IMR-90 (cell line): ENCODE measurements around the gene ZBP1. TPM values are rescaled to one million over a fixed set of nuclear protein-coding genes. Genes with fewer than 3 reads are reported as not detected.

Source experiments
- ATAC-seq: fragments of 200-7000 bp; cut with Tn5 transposase; 2 replicates; pipeline ENCODE4 v1.9.1; 2020; ENCODE audit warnings: low read depth, mild to moderate bottlenecking, moderate library complexity
- BruUV-seq: library from RNA; stranded (reverse); fragments of 400-500 nt; replicated peaks from 2 replicates; lab custom pipeline; 2021; lab: Mats Ljungman, UMichigan
- CTCF ChIA-PET: fragments of 300-600 bp; formaldehyde crosslinking; extraction: SDS; loops from one replicate; lab custom pipeline; 2021; ENCODE audit warnings: antibody characterized with exemption; lab: Yijun Ruan, JAX
- POLR2A ChIA-PET: fragments of 300-600 bp; sonication (Branson Sonifier 250); formaldehyde crosslinking; loops from one replicate; lab custom pipeline; 2022; ENCODE audit warnings: antibody characterized with exemption; ENCODE audit not compliant: unreplicated experiment; lab: Charles Lee
- DNase-seq: peaks from one replicate; pipeline ENCODE4 v3.0.0; 2013
- H2AFZ ChIP-seq: replicated peaks from 2 replicates; pipeline ENCODE3; 2013; ENCODE audit warnings: low read length, mild to moderate bottlenecking; ENCODE audit not compliant: poor library complexity
- H2AK5ac ChIP-seq: 2 replicates; pipeline ENCODE4 v1.6.1; 2013; ENCODE audit warnings: low read depth, low read length, inconsistent platforms
- H2AK9ac ChIP-seq: replicated peaks from 2 replicates; pipeline ENCODE3; 2013; ENCODE audit warnings: mild to moderate bottlenecking, low read depth, low read length, moderate library complexity; ENCODE audit not compliant: poor library complexity
- H2BK120ac ChIP-seq: 2 replicates; pipeline ENCODE4 v1.6.1; 2013; ENCODE audit warnings: low read depth, low read length, inconsistent platforms
- H2BK15ac ChIP-seq: 3 replicates; pipeline ENCODE4 v1.6.1; 2013; ENCODE audit warnings: low read depth, low read length, inconsistent platforms
- H2BK20ac ChIP-seq: 2 replicates; pipeline ENCODE4 v1.6.1; 2013; ENCODE audit warnings: low read depth, mild to moderate bottlenecking, inconsistent platforms, low read length, moderate library complexity
- H2BK5ac ChIP-seq: 2 replicates; pipeline ENCODE4 v1.6.1; 2013; ENCODE audit warnings: mild to moderate bottlenecking, low read depth, low read length, inconsistent platforms; ENCODE audit not compliant: poor library complexity, severe bottlenecking
- H3K14ac ChIP-seq: replicated peaks from 2 replicates; pipeline ENCODE4 v1.6.1; 2013; ENCODE audit warnings: low read depth, low read length, inconsistent platforms
- H3K18ac ChIP-seq: 2 replicates; pipeline ENCODE4 v1.6.1; 2013; ENCODE audit warnings: low read depth, low read length, control low read depth
- H3K23ac ChIP-seq: 2 replicates; pipeline ENCODE4 v1.6.1; 2013; ENCODE audit warnings: low read depth, low read length, inconsistent platforms
- H3K27ac ChIP-seq: 2 replicates; pipeline ENCODE4 v1.5.1; 2013; ENCODE audit warnings: mild to moderate bottlenecking, control low read depth, low read length; ENCODE audit not compliant: insufficient read depth
- H3K27me3 ChIP-seq: 2 replicates; pipeline ENCODE4 v1.6.1; 2013; ENCODE audit warnings: low read length; ENCODE audit not compliant: control insufficient read depth, insufficient read depth
- H3K36me3 ChIP-seq: 2 replicates; pipeline ENCODE4 v1.6.1; 2013; ENCODE audit warnings: low read length, mixed read lengths; ENCODE audit not compliant: control insufficient read depth, insufficient read depth
- H3K4ac ChIP-seq: 2 replicates; pipeline ENCODE4 v1.6.1; 2013; ENCODE audit warnings: low read depth, low read length, inconsistent platforms
- H3K4me1 ChIP-seq: 2 replicates; pipeline ENCODE4 v1.6.1; 2013; ENCODE audit warnings: low read length, mixed read lengths; ENCODE audit not compliant: control insufficient read depth, insufficient read depth
- H3K4me2 ChIP-seq: 2 replicates; pipeline ENCODE4 v1.6.1; 2013; ENCODE audit warnings: low read depth, mild to moderate bottlenecking, control low read depth, low read length, moderate library complexity
- H3K4me3 ChIP-seq: 2 replicates; pipeline ENCODE4 v1.5.1; 2013; ENCODE audit warnings: low read depth, mild to moderate bottlenecking, control low read depth, low read length, moderate library complexity; ENCODE audit not compliant: insufficient read depth
- H3K56ac ChIP-seq: 2 replicates; pipeline ENCODE4 v1.6.1; 2013; ENCODE audit warnings: low read length, inconsistent platforms; ENCODE audit not compliant: insufficient read depth; ENCODE audit errors: extremely low read depth
- H3K79me1 ChIP-seq, 2 experiments: 2 replicates each; pipeline ENCODE4 v1.6.1; 2013; ENCODE audit warnings: low read length in 2 of 2, inconsistent platforms in 1 of 2, low read depth in 1 of 2
- H3K9ac ChIP-seq: 2 replicates; pipeline ENCODE4 v1.6.1; 2013; ENCODE audit warnings: low read depth, low read length, control low read depth
- H3K9me1 ChIP-seq: 2 replicates; pipeline ENCODE4 v1.6.1; 2013; ENCODE audit warnings: low read length, inconsistent platforms; ENCODE audit not compliant: insufficient read depth
- H3K9me3 ChIP-seq: 2 replicates; pipeline ENCODE4 v1.6.1; 2013; ENCODE audit warnings: low read length; ENCODE audit not compliant: control insufficient read depth, insufficient read depth
- H4K20me1 ChIP-seq: 2 replicates; pipeline ENCODE4 v1.6.1; 2013; ENCODE audit warnings: low read length, inconsistent platforms; ENCODE audit not compliant: insufficient read depth
- H4K5ac ChIP-seq: 2 replicates; pipeline ENCODE4 v1.6.1; 2013; ENCODE audit warnings: mild to moderate bottlenecking, low read depth, low read length, control low read depth
- H4K8ac ChIP-seq, 2 experiments: 2 replicates each; pipeline ENCODE4 v1.6.1; 2013; ENCODE audit warnings: low read depth in 2 of 2, low read length in 2 of 2, control low read depth in 1 of 2, inconsistent platforms in 1 of 2
- H4K91ac ChIP-seq: 2 replicates; pipeline ENCODE4 v1.6.1; 2013; ENCODE audit warnings: low read depth, low read length, inconsistent platforms; ENCODE audit not compliant: insufficient read depth
- BHLHE40 ChIP-seq: fragments of 150-350 bp; IDR thresholded peaks from 2 replicates; pipeline ENCODE4 v1.6.1; 2016; ENCODE audit warnings: mild to moderate bottlenecking, low read depth, low read length
- MXI1 ChIP-seq: IDR thresholded peaks from 2 replicates; pipeline ENCODE4 v1.6.1; 2012; ENCODE audit warnings: low read depth, mild to moderate bottlenecking, low read length, moderate library complexity, borderline replicate concordance
- WGBS, 2 experiments: methylation state at CpG; one replicate each; pipeline versions ENCODE4 v1.1.5 to v1.1.7; 2013; ENCODE audit warnings: missing lambda C conversion rate in 2 of 2; ENCODE audit not compliant: insufficient read length in 1 of 2; ENCODE audit errors: extremely low coverage in 2 of 2; 5-methylcytosine and 5-hydroxymethylcytosine counted together
- dilution Hi-C: fragments of 300-500 bp; cut with HindIII; formaldehyde crosslinking; loops from one replicate; pipeline ENCODE4 v1.14.3; 2018; ENCODE audit warnings: low sequenced_read_pairs; ENCODE audit not compliant: unreplicated experiment
- in situ Hi-C: fragments of 300-500 bp; cut with MboI; formaldehyde crosslinking; loops from 3 replicates; pipeline ENCODE4 v1.14.3; 2019; ENCODE audit warnings: low sequenced_read_pairs, inconsistent platforms, mixed read lengths
- intact Hi-C: fragments of 100-400 bp; cut with micrococcal nuclease; formaldehyde crosslinking; loops from 2 replicates; pipeline ENCODE4 v1.10.0; 2022
- polyA plus RNA-seq, 3 experiments: library from polyadenylated mRNA; depleted of rRNA; stranded (reverse); fragments of >200 nt; gene quantifications; 2 replicates each; pipeline ENCODE4 v1.2.3, GENCODE V29; 2012; ENCODE audit warnings: low replicate concordance in 1 of 3
- total RNA-seq: library from RNA; depleted of rRNA; stranded (reverse); fragments of >200 nt; gene quantifications from 2 replicates; pipeline ENCODE4 v1.2.3, GENCODE V29; 2012
- TF ChIP-seq, protein P1 (sequence below): conservative IDR thresholded peaks from 2 replicates; pipeline ENCODE4 v1.5.1; 2012; ENCODE audit warnings: mild to moderate bottlenecking, low read depth, low read length, improper control_type of control experiment

ZBP1 gene
- total and polyA plus RNA-seq, 2 of the 4 experiments (the other 2 are of a cell fraction), result not detected

GRCh38 chr20:57591289-57592229 lies 28.7 kb downstream of the ZBP1 start:
- no peak for ATAC-seq
- no peak overlapping the region for H2AFZ ChIP-seq
- POLR2A ChIA-PET, result no interaction called here

More at GRCh38 chr20:57591289-57592229, 28.7 kb downstream of the ZBP1 start:
- TF ChIP-seq, protein P1, sequence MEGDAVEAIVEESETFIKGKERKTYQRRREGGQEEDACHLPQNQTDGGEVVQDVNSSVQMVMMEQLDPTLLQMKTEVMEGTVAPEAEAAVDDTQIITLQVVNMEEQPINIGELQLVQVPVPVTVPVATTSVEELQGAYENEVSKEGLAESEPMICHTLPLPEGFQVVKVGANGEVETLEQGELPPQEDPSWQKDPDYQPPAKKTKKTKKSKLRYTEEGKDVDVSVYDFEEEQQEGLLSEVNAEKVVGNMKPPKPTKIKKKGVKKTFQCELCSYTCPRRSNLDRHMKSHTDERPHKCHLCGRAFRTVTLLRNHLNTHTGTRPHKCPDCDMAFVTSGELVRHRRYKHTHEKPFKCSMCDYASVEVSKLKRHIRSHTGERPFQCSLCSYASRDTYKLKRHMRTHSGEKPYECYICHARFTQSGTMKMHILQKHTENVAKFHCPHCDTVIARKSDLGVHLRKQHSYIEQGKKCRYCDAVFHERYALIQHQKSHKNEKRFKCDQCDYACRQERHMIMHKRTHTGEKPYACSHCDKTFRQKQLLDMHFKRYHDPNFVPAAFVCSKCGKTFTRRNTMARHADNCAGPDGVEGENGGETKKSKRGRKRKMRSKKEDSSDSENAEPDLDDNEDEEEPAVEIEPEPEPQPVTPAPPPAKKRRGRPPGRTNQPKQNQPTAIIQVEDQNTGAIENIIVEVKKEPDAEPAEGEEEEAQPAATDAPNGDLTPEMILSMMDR, result no peak
- no peak for TF ChIP-seq BHLHE40
- no peak for TF ChIP-seq MXI1
- Histone ChIP-seq H3K4me3 (no peak overlapping the region), H4K8ac (no peak overlapping the region), H3K14ac (no peak overlapping the region), H4K20me1 (no peaks in the 10 kb centered on the region), H3K18ac (no peak overlapping the region), H2BK5ac (no peak overlapping the region), H4K5ac (no peak overlapping the region), H3K9ac (no peak overlapping the region), H3K56ac (no peak overlapping the region), H2AK9ac (no peak overlapping the region), H3K23ac (no peak overlapping the region), H3K79me1 (no peaks in the 10 kb centered on the region), H4K91ac (no peak overlapping the region), H3K9me1 (no peaks in the 10 kb centered on the region), H3K4me1 (no peaks in the 10 kb centered on the region), H2BK20ac (no peak overlapping the region), H3K27ac (no peak overlapping the region), H3K27me3 (peaks cover 4% of the 10 kb centered on the region; the same call in 1 of the 2 replicates), H2BK15ac (no peak overlapping the region), H3K9me3 (peaks cover 2% of the 10 kb centered on the region; the same call in 1 of the 2 replicates), H3K36me3 (no peaks in the 10 kb centered on the region), H2AK5ac (no peak overlapping the region), H3K4ac (no peak overlapping the region), H2BK120ac (no peak overlapping the region), H3K4me2 (no peak overlapping the region)
- intact Hi-C loops (no loop called here), in situ Hi-C loops (loop anchor here (5.0 to 10.0 kb wide), 3 partner anchors 79 to 616 kb away; no protein-coding TSS in a partner anchor), dilution Hi-C loops (no loop called here)
- WGBS, 2 experiments, result 75% methylated on average over 8 of the region's 15 CpGs; no CpG with 5 or more reads in 1 of the 2 experiments
- BruUV-seq, result no TSS peak
- DNase-seq, result no peak
- CTCF ChIA-PET, result no interaction called here
